ENCODE results near the gene EME1. TPM values are rescaled to one million over a fixed set of nuclear protein-coding genes. Genes with fewer than 3 reads are reported as not detected.

Gene EME1
- 2.8 and 3.6 TPM in 2 replicates for total RNA-seq
- long read RNA-seq, transcript EME1-201 (9 exons, 2,339 nt): major isoform, 5 of 21 reads
- long read RNA-seq, partial matches to known transcripts: 4 of 21 reads
- long read RNA-seq, other reads (novel, unspliced or antisense): 11 of 21 reads

GRCh38 chr17:50372758-50373556 is at the start of gene EME1, which contains the start of gene MRPL27:
Gene EME1, plus strand, starts transcription at chr17:50373229. Its CDS starts 1,980 bp downstream, at chr17:50375209.
Gene MRPL27, minus strand, starts transcription at chr17:50373184. Its CDS starts 14 bp downstream, at chr17:50373170.
- Mint-ChIP-seq H3K36me3 (ENCODE audit: unreplicated experiment) (peaks cover 17% of the 10 kb centered on the region), H3K4me1 (ENCODE audit: unreplicated experiment) (peaks cover 24% of the 10 kb centered on the region), H3K9me3 (ENCODE audit: unreplicated experiment) (no peaks in the 10 kb centered on the region), H3K27me3 (ENCODE audit: unreplicated experiment) (no peaks in the 10 kb centered on the region), H3K27ac (ENCODE audit: unreplicated experiment) (peak within 1 kb of the TSS; percentile 99), H3K4me3 (ENCODE audit: unreplicated experiment) (peak within 1 kb of the TSS; percentile 99)
- TF ChIP-seq CTCF (IDR thresholded peaks at IDR 0.05): no peak
- DNase-seq (ENCODE audit: extremely low spot score, unreplicated experiment): peak; percentile 91

GRCh38 chr17:50325906-50326305 is 47.1 kb upstream of the EME1 start:
- Mint-ChIP-seq H3K36me3 (ENCODE audit: unreplicated experiment) (no peaks in the 10 kb centered on the region), H3K27me3 (ENCODE audit: unreplicated experiment) (no peaks in the 10 kb centered on the region), H3K9me3 (ENCODE audit: unreplicated experiment) (no peaks in the 10 kb centered on the region), H3K4me1 (ENCODE audit: unreplicated experiment) (no peaks in the 10 kb centered on the region), H3K27ac (ENCODE audit: unreplicated experiment) (no peak overlapping the region), H3K4me3 (ENCODE audit: unreplicated experiment) (no peak overlapping the region)
- no peak for DNase-seq (ENCODE audit: extremely low spot score, unreplicated experiment)
- no peak for TF ChIP-seq CTCF (IDR thresholded peaks at IDR 0.05)

GRCh38 chr17:50326831-50327364 is 46.1 kb upstream of the EME1 start:
- no peaks in the 10 kb centered on the region for H3K36me3 Mint-ChIP-seq (ENCODE audit: unreplicated experiment)
- H3K27me3 Mint-ChIP-seq (ENCODE audit: unreplicated experiment): no peaks in the 10 kb centered on the region
- no peak overlapping the region for H3K4me3 Mint-ChIP-seq (ENCODE audit: unreplicated experiment)
- H3K9me3 Mint-ChIP-seq (ENCODE audit: unreplicated experiment): no peaks in the 10 kb centered on the region
- H3K4me1 Mint-ChIP-seq (ENCODE audit: unreplicated experiment): no peaks in the 10 kb centered on the region
- no peak overlapping the region for H3K27ac Mint-ChIP-seq (ENCODE audit: unreplicated experiment)
- no peak for TF ChIP-seq CTCF (IDR thresholded peaks at IDR 0.05)
- no peak for DNase-seq (ENCODE audit: extremely low spot score, unreplicated experiment)

- TF ChIP-seq CTCF (IDR thresholded peaks at IDR 0.05): no peak
- Mint-ChIP-seq H3K36me3 (ENCODE audit: unreplicated experiment) (no peaks in the 10 kb centered on the region), H3K4me1 (ENCODE audit: unreplicated experiment) (peaks cover 11% of the 10 kb centered on the region), H3K27ac (ENCODE audit: unreplicated experiment) (no peak overlapping the region), H3K4me3 (ENCODE audit: unreplicated experiment) (no peak overlapping the region), H3K9me3 (ENCODE audit: unreplicated experiment) (no peaks in the 10 kb centered on the region), H3K27me3 (ENCODE audit: unreplicated experiment) (no peaks in the 10 kb centered on the region)
- DNase-seq (ENCODE audit: extremely low spot score, unreplicated experiment): no peak
These were observed 44.4 kb upstream of the EME1 start for GRCh38 chr17:50328363-50329325.
